ENCODE results near the gene EFCAB12. TPM values are rescaled to one million over a fixed set of nuclear protein-coding genes. Genes with fewer than 3 reads are reported as not detected.

The EFCAB12 gene
- total and polyA plus RNA-seq, 2 of the 13 experiments (the other 11 are each of a cell fraction or from before 2014, with no cell fraction given), result 0.31 to 2.4 TPM

- TF ChIP-seq ZNF318 (CRISPR knock-in tag; IDR thresholded peaks at IDR 0.05), result no peak
Measured at GRCh38 chr3:129434140-129434539, 5.7 kb upstream of the EFCAB12 start (continued).

GRCh38 chr3:129433565-129433964, 5.1 kb upstream of the EFCAB12 start:
- no peak overlapping the region for H2AFZ ChIP-seq (ENCODE audit: low read length)
- no peaks in the 10 kb centered on the region for H4K20me1 ChIP-seq (ENCODE audit: insufficient read depth, low read length)
- H3K27ac ChIP-seq (ENCODE audit: extremely low read length, insufficient read depth, low read length), result no peak overlapping the region
- no peak for DNase-seq (ENCODE audit: low spot score)
- H3K9ac ChIP-seq (ENCODE audit: insufficient read depth, low read depth, low read length), result no peak overlapping the region
- no peak for FAIRE-seq
- ATAC-seq, result no peak
- peaks cover 10% of the 10 kb centered on the region for H3K79me2 ChIP-seq (ENCODE audit: insufficient read depth, low read length)
- in situ Hi-C loops (cut with HindIII; ENCODE audit: extremely low pct_ligation_motif_present, low pct_unique_long_range_greater_than_20kb) (no loop called here), intact Hi-C loops (cut with micrococcal nuclease; ENCODE audit: unreplicated experiment) (no loop called here)
- BruUV-seq (replicated peaks), result no TSS peak
- peaks cover 64% of the 10 kb centered on the region for H3K4me1 ChIP-seq (ENCODE audit: insufficient read depth, low read length)
- POLR2A ChIA-PET, result no interaction called here
- peaks cover 10 to 47% of the 10 kb centered on the region in 2 experiments for H3K36me3 ChIP-seq (replicated peaks in 1 of 2; ENCODE audit: control insufficient read depth in 1 of 2, insufficient read depth in 2 of 2, low read length in 2 of 2)
- H3K27me3 ChIP-seq (ENCODE audit: control insufficient read depth in 1 of 2, insufficient read depth in 2 of 2, low read length in 2 of 2), result no peaks in the 10 kb centered on the region
- H3K9me3 ChIP-seq (ENCODE audit: low read length), result no peaks in the 10 kb centered on the region
- 91% methylated on average over 5 of the region's 5 CpGs for WGBS (ENCODE audit: low lambda C conversion rate)
- H3K4me2 ChIP-seq (ENCODE audit: low read depth, low read length), result no peak overlapping the region
- no peak overlapping the region for H3K4me3 ChIP-seq (replicated peaks in 1 of 3; ENCODE audit: insufficient read depth in 1 of 3, low read depth in 2 of 3, low read length in 3 of 3)
- CTCF ChIA-PET (ENCODE audit: low intra/inter-chr PET ratio, low total read pairs), result no interaction called here
- no peak for TF ChIP-seq CCDC6 (CRISPR knock-in tag; IDR thresholded peaks at IDR 0.05)
- no peak for TF ChIP-seq ZNF567 (CRISPR knock-in tag; IDR thresholded peaks at IDR 0.05; ENCODE audit: borderline replicate concordance)
- TF ChIP-seq HNF4A (CRISPR knock-in tag; IDR thresholded peaks at IDR 0.05), result peak; percentile 46
- no peak for TF ChIP-seq TIGD3 (CRISPR knock-in tag; IDR thresholded peaks at IDR 0.05; ENCODE audit: borderline replicate concordance)
- 0 out of 2 replicates have a peak, but pooled peaks have one; percentile 34 for TF ChIP-seq RARA (CRISPR knock-in tag; IDR thresholded peaks at IDR 0.05)
- no peak for TF ChIP-seq CHD2 (IDR thresholded peaks at IDR 0.05; ENCODE audit: low read depth, low read length)
- no peak for TF ChIP-seq ZNF670 (CRISPR knock-in tag; IDR thresholded peaks at IDR 0.05; ENCODE audit: borderline replicate concordance)
- TF ChIP-seq HNF4G (IDR thresholded peaks at IDR 0.05; ENCODE audit: borderline replicate concordance, low read depth, low read length), result 0 out of 2 replicates have a peak, but pooled peaks have one; percentile 14
- TF ChIP-seq HNF4G (CRISPR knock-in tag; IDR thresholded peaks at IDR 0.05; ENCODE audit: borderline replicate concordance, low read depth), result no peak
- no peak for TF ChIP-seq CBX1 (IDR thresholded peaks at IDR 0.05; ENCODE audit: low read depth)
- no peak for TF ChIP-seq UBTF (CRISPR knock-in tag; IDR thresholded peaks at IDR 0.05)

Data from HepG2 (cell line).